GM19035 (cell line): ENCODE results near the gene MAP3K10.

ENCODE experiments used
- ATAC-seq: cut with Tn5 transposase; IDR thresholded peaks from one replicate; pipeline ENCODE4 v1.9.1; 2021; ENCODE audit not compliant: unreplicated experiment

The MAP3K10 gene

DNA sequence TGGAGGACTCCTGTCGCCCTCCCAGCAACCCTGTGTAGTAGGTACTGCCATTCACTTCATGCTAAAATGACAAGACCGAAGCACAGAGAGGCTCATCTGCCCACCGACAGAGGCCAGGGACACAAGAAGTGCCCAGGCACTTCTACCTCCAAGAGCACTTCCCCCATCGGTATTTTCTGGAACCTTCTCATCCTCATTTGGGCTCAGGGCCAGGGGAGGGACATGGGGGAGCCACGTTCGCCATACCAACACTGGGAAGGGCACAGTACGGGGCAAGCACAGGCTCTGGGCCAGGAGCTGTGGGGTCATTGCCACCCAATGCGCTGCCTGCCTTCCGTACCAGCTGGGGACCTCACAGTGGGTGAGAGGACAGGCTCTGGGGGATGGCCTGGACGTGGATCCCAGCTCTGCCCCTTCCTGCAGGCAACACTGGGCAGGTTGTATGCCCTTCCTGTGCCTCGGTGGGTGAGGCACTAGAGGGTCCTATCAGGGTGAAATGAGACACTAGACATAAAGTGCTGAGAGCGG lies 56.6 kb downstream of the MAP3K10 start:
- no peak for ATAC-seq

- no peak for ATAC-seq
Measured at GRCh38 chr19:40249201-40249600, 58.0 kb downstream of the MAP3K10 start.

- no peak for ATAC-seq
Measured at GRCh38 chr19:40249781-40250180, 58.6 kb downstream of the MAP3K10 start.

GRCh38 chr19:40251244-40251643 lies 60.0 kb downstream of the MAP3K10 start:
- no peak for ATAC-seq

DNA sequence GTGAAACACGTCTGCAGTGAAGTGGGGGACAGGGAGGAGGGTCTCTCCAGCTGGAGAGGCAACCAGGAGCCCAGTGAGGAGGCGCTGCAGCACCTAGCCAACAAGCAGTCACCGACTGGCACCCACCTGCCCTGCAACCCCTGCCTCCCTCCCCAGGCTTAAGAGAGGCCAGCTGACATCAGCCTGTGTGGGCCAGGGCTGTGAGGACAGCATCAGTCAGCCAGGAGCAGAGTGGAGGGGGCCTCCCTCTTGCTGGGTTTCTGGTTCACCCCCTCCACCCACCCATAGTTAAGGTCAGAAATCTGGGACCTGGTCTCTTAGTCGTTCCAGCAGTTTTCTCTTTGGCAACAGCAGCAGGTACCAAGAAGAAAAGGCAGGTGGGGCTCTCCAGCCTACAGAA lies 60.8 kb downstream of the MAP3K10 start:
- no peak for ATAC-seq

GRCh38 chr19:40252395-40252794 lies 61.2 kb downstream of the MAP3K10 start:
- no peak for ATAC-seq

- ATAC-seq = no peak
Measured at GRCh38 chr19:40253611-40254092, 62.4 kb downstream of the MAP3K10 start.

- ATAC-seq = no peak
Measured at GRCh38 chr19:40254714-40255418, 63.6 kb downstream of the MAP3K10 start.

DNA sequence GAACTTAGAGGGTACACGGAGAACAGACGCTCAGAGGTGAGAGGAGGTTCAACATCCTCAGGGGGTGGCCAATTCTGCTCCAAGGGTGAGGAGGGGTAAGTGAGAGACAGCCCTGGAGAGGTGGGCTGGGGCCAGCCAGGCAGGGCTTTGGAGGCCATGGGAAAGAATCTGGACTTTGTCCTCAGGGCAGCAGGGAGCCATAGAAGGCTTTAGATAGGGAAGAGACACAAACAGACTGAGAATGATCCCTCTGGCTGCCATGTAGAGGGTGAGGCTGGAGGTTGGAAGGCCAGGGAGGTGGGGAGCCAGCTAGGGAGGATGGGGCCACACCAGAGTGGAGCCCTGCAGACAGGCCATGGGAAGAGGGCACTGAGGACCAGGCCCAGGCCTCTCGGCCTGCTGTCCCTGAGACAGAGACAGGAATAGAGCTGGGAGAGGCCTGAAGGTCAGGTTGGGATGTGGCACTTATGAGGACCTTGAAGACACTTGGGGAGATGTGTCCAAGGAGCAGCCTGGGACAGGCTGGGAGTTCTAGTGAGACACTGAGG lies 64.5 kb downstream of the MAP3K10 start:
- ATAC-seq = no peak

DNA sequence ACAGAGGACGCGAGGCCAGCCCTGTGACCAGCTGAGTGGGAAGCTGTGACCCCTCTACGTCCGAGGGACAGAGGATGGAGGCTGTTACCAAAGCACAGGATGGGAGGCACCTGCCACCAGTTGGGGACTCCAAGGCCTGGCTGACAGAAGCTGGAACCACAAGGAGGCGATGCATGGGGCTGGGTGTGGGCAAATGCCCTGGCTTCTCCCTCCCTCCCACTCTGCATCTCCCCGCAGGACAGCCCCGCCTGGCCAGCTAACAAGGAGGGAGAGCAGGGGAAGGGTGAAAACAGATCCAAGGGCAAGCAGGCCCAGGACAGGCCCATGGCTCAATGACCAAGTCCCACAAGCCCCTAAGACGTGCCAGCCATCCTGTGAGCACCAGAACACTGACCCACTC lies 65.3 kb downstream of the MAP3K10 start:
- no peak for ATAC-seq

- no peak for ATAC-seq
Measured at GRCh38 chr19:40257096-40257517, 65.9 kb downstream of the MAP3K10 start.

DNA sequence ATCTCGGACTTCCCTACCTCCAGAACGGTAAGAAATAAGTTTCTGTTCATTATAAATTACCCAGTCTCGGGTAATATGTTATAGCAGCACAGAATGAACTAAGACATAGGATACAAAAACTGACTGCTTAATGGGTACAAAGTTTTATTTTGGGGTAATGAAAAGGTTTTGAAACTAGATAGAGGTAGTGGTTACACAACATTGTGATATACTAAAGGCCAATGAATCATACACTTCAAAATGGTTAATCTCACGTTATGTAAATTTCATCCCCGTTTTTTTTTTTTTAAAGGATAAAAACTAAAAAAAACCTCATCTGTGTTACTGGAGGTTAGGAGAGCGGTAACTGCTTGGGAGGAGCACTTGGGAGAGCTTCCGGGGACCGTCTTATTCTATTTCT lies 70.4 kb downstream of the MAP3K10 start:
- no peak for ATAC-seq

- no peak for ATAC-seq
Measured at GRCh38 chr19:40262422-40262821, 71.2 kb downstream of the MAP3K10 start.

DNA sequence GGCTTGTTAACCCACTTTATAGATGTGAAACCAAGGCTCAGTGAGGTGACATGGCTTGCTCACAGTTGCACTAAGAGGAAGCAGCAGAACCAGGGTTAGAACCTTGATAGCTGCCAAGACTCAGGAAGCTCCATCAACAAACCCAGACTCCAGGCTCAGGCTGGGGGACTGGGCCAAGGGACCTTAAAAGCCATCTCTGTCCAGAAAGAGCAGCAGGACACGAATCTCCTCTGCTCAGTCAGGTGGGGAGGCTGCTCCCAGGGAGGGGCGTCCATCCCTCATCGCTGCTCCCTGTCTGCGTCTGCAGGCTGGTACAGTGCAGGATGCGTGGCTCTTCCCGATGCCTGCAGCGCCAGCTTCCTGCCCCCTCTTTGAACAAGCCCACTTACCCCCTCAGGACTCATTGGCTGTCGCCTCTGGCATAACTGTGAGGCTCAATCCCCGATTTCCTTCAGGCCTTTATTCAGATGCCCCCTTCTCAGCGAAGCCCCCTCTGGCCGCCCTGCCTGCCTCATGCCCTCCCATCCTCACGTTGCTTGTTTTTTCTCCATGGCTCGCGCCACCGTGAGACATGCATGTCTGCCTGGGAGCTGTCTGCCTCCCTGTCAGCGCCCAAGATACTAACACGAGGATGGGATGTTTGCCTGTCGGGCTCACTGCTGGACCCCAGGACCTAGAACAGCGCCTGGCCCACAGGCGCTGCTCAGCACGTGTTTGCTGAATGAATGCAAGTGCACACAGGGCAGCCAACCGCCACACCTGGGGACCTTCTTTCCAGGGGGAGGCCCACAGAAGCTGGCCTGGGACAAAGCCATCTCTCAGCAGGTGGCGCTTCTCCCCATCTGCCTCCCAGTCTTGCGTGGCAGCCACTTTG lies 72.5 kb downstream of the MAP3K10 start:
- ATAC-seq = no peak

GRCh38 chr19:40264314-40265054 lies 73.3 kb downstream of the MAP3K10 start:
- ATAC-seq = no peak
